ENCODE results near the gene HDAC4. TPM values are rescaled to one million over a fixed set of nuclear protein-coding genes. Genes with fewer than 3 reads are reported as not detected.

The HDAC4 gene
- total and polyA plus RNA-seq, 10 of the 15 experiments (the other 5 are each of a cell fraction or from before 2014, with no cell fraction given), result 0.22 to 15.7 (median 4.8) TPM

DNA sequence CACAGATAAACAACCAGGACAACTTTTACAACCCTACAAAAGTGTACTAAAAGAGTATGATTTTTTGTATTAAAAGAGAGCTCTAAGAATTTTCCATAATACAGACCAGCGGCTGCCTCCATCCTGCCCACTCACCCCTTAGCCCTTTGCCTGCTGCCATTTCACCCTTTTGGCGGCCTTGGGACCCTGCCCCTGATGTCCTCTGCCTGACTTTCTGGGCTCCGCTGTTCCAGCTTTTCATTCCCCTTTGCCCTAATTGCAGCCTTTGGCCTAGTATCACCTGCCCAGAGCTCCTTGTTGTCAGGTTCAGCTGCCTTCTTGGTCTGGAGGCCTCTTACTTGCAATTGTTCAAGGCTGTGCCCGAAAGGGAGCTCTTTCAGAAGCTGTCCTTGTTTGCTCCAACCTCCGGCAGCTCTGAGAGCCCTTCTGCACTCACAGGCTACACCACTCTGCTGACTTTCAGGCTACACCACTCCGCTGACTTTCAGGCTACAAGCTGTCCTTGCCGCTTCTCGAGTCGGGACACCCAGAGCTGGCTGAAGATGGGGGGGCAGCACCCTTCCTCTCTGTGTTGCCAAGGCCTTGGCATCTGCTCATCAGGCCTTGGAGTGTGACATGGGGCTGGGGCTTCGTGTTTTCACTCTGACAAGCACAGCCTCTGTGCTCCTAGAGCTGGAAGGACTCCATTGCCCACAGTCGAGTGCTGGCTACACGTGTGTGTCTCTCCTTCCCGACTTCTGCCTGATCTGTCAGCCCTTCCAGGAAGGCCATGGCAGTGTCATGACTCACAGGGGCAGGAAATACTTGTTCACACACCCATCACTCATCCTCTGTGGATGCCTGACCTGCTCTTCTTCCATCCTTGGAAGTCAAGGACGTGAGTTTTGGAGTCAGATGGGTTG is 43.1 kb upstream of the HDAC4 start (continued):
- TF ChIP-seq FOS (IDR thresholded peaks at IDR 0.05; ENCODE audit: borderline replicate concordance, extremely low read depth, insufficient read length) (no peak), SPI1 (IDR thresholded peaks at IDR 0.05; ENCODE audit: borderline replicate concordance, insufficient read depth, low read depth, low read length) (no peak), CHD2 (IDR thresholded peaks at IDR 0.05; ENCODE audit: borderline replicate concordance, low read depth, low read length) (no peak), BHLHE40 (IDR thresholded peaks at IDR 0.05; ENCODE audit: borderline replicate concordance in 1 of 2, low read depth in 2 of 2, low read length in 1 of 2) (no peak), CHD4 (IDR thresholded peaks at IDR 0.05) (no peak), CBX3 (IDR thresholded peaks at IDR 0.05; ENCODE audit: borderline replicate concordance, low read depth) (no peak), PAX5 (IDR thresholded peaks at IDR 0.05; ENCODE audit: borderline replicate concordance, low read depth, low read length) (no peak), PML (IDR thresholded peaks at IDR 0.05; ENCODE audit: low read length) (no peak), EP300 (IDR thresholded peaks at IDR 0.05; ENCODE audit: borderline replicate concordance in 1 of 2, control insufficient read depth in 1 of 2, low read depth in 2 of 2, low read length in 2 of 2) (no peak)
- TF ChIP-seq, protein P1, sequence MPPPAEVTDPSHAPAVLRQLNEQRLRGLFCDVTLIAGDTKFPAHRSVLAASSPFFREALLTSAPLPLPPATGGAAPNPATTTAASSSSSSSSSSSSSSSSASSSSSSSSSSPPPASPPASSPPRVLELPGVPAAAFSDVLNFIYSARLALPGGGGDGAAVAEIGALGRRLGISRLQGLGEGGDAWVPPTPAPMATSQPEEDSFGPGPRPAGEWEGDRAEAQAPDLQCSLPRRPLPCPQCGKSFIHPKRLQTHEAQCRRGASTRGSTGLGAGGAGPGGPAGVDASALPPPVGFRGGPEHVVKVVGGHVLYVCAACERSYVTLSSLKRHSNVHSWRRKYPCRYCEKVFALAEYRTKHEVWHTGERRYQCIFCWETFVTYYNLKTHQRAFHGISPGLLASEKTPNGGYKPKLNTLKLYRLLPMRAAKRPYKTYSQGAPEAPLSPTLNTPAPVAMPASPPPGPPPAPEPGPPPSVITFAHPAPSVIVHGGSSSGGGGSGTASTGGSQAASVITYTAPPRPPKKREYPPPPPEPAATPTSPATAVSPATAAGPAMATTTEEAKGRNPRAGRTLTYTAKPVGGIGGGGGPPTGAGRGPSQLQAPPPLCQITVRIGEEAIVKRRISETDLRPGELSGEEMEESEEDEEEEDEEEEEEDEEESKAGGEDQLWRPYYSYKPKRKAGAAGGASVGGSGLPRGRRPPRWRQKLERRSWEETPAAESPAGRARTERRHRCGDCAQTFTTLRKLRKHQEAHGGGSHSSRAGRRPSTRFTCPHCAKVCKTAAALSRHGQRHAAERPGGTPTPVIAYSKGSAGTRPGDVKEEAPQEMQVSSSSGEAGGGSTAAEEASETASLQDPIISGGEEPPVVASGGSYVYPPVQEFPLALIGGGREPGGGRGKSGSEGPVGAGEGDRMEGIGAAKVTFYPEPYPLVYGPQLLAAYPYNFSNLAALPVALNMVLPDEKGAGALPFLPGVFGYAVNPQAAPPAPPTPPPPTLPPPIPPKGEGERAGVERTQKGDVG (CRISPR knock-in tag; IDR thresholded peaks at IDR 0.05), result no peak
- TF ChIP-seq, protein P2, sequence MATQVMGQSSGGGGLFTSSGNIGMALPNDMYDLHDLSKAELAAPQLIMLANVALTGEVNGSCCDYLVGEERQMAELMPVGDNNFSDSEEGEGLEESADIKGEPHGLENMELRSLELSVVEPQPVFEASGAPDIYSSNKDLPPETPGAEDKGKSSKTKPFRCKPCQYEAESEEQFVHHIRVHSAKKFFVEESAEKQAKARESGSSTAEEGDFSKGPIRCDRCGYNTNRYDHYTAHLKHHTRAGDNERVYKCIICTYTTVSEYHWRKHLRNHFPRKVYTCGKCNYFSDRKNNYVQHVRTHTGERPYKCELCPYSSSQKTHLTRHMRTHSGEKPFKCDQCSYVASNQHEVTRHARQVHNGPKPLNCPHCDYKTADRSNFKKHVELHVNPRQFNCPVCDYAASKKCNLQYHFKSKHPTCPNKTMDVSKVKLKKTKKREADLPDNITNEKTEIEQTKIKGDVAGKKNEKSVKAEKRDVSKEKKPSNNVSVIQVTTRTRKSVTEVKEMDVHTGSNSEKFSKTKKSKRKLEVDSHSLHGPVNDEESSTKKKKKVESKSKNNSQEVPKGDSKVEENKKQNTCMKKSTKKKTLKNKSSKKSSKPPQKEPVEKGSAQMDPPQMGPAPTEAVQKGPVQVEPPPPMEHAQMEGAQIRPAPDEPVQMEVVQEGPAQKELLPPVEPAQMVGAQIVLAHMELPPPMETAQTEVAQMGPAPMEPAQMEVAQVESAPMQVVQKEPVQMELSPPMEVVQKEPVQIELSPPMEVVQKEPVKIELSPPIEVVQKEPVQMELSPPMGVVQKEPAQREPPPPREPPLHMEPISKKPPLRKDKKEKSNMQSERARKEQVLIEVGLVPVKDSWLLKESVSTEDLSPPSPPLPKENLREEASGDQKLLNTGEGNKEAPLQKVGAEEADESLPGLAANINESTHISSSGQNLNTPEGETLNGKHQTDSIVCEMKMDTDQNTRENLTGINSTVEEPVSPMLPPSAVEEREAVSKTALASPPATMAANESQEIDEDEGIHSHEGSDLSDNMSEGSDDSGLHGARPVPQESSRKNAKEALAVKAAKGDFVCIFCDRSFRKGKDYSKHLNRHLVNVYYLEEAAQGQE (IDR thresholded peaks at IDR 0.05; ENCODE audit: low read depth, low read length), result no peak

All from GM12878 (cell line).